LNCAP (cell line): ENCODE results near the gene ADAMTS5.

ENCODE experiments used
- TF ChIP-seq, protein P1 (sequence below): fragments of 450-650 bp; IDR thresholded peaks from 2 replicates; pipeline ENCODE4 v1.5.1; 2017; ENCODE audit warnings: mild to moderate bottlenecking

The ADAMTS5 gene

DNA sequence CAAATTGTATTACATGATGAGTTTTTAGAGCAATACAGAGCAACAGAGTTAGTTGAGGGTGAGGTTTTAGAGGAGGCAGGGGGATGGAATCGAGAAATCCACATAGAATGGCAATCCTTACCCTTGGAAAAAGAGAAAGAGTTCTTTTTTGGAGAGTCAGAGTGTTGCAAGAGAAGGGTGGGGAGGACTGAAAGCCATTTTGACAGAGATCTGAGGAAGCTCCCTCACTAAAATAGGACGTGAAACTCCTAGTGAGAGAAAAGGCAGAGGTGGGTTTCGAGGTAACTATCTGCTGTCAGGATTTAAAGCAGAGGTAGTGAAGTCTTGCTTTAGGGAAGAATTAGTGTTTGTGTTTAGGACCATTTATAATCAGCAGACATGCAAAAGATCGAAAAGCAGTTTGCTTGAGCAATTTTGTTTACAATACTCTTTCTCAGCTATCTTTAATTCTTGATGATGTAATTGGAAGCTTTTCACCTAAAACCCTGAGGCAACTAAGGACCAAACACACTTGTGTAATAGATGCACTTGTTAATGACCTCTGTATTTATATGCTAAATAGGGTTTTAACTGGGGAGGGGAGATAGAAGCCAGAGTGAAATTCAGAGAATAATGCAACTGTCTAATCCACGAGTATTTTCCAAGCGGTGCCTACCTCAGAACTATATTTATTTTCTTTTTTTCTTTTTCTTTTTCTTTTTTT is 20.0 kb downstream of the ADAMTS5 start:
- TF ChIP-seq, protein P1, sequence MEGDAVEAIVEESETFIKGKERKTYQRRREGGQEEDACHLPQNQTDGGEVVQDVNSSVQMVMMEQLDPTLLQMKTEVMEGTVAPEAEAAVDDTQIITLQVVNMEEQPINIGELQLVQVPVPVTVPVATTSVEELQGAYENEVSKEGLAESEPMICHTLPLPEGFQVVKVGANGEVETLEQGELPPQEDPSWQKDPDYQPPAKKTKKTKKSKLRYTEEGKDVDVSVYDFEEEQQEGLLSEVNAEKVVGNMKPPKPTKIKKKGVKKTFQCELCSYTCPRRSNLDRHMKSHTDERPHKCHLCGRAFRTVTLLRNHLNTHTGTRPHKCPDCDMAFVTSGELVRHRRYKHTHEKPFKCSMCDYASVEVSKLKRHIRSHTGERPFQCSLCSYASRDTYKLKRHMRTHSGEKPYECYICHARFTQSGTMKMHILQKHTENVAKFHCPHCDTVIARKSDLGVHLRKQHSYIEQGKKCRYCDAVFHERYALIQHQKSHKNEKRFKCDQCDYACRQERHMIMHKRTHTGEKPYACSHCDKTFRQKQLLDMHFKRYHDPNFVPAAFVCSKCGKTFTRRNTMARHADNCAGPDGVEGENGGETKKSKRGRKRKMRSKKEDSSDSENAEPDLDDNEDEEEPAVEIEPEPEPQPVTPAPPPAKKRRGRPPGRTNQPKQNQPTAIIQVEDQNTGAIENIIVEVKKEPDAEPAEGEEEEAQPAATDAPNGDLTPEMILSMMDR, result no peak

DNA sequence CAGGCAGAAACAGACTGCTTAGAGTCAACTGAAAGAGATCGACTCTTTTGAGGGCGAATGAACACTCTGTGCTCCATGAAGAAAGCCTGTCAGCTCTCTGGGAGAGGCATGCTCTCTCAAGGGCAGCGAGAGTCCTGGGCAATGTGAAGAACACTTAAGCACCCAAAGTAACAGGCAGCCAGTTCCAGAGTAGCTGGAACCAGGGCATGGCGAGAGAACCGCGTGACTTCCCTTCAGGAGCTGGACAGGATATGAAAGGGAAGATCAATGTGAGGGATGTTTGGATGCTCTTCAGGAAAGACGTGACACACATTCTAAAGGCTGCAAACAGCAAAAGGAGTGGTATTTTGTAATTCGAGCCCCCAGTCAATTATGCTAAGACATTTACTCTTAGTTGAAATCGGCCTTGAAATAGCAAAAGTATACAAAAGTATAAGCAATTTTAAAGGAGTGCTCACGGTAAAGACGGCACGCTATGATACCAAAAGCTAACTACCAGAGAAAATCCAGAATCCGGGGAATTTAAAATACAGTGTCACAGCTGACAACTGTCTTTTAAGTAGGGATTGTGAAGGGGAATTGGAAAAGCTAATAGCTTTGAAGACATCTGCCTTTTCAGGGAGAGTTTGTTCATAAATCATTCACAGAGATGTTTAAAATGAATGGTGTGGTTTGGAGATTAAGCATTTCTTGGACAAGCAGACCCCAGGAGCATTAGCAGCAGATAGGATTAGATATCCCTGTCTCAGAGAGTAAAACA is 20.8 kb downstream of the ADAMTS5 start:
- TF ChIP-seq, protein P1, result no peak

DNA sequence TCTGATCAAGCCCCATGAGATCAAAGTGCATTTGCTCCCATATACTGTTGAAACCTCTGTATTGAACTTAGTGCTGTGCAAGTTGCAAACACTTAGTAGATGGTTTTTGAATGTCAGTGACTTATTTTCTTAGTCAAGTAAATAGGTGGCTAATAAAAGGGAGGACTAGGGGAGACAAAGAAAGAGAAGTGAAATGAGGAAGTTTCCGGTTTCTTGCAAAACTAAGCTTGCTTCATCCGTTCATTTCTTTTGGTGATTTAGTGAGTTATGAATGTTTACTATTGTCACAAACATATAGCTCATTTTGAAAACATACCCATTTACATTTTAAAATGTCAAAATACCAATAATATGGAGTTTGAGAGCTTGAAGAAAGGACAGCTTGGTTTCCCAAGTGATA is 23.0 kb downstream of the ADAMTS5 start:
- TF ChIP-seq, protein P1, result no peak

DNA sequence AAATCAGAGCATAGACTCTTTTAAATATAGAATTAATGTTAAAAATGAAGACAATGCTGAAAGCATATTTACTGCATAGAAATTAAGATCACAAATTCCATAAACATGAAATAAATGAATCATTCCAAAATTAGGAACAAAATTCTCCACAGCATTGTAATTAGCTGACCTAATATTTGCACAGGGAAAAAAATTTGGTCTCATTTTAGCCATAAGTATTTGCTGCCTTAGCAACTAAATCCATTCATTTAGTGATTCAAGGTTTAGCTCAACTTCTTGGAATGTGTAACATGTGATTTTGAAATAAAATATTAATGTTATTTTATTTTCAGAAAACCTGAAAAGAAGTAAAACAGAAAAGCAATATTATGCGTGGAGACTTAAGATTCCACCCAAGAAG is 25.5 kb downstream of the ADAMTS5 start:
- TF ChIP-seq, protein P1, result no peak

DNA sequence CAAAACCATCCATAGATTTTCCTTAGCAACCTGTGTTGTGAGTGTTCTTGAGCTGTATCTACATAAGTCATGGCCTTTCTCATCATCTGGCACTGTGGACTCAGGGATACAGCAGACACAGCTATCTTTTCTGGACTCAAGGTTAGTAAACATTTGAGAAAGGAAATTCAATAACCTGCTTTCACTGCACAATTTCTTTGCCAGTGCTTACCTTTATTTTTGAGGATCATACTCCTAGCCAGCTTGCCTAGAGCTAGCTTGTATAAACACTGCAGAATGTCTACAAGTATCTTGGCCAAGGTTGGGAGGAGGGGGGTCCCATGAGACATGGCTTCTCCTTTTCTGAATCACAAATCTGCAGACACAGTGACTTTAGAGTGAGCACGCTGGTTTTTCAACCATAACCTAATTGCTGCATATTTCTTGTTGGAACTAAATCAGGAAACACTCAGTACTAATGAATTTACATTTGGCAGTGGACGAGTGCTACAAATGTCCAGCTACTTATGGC is 27.2 kb downstream of the ADAMTS5 start:
- TF ChIP-seq, protein P1, result no peak

DNA sequence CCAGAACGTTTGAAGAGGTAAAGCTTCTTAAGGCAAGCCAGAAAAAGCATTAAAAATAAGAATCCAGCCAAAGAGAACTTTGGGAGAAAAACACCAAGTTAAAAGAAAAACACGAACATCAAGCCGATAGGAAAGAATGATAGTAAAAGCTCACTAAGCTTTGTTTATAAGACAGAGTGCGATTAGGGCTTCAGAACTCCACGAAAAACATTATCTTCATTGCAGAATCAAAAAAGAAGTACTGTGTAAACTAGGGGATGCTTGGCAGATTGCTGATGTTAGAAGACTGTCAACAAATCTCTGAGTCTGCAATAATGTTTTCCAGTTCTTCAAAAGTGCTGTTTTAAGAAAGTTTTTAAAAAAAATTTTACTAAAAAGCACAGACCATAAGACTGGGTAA is 30.2 kb downstream of the ADAMTS5 start:
- TF ChIP-seq, protein P1, result no peak

DNA sequence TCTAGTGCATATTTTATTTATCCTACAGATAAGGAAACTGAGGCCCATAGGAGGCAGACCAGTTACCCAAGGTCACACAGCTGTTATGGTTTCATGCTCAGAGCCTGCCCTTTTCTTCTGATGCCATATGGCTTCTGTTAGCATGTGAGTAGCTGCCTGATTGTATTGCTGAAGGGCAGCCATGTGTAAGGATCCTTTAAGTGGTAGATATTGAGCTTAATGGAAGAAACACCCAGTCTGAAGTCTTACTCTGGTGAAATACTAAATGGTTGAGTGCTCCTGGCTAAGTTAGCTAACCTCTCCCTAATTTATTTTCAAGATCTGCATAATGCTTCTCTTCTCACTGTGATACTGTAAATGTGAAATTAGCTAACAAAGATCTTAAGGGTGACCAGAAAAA is 30.9 kb downstream of the ADAMTS5 start:
- TF ChIP-seq, protein P1, result no peak
